GM12878 (cell line): ENCODE data around the gene KMT2B. TPM values are rescaled to one million over a fixed set of nuclear protein-coding genes. Genes with fewer than 3 reads are reported as not detected.

ENCODE experiments used
- KAT2A ChIP-seq: conservative IDR thresholded peaks from 2 replicates; pipeline ENCODE4 v1.6.1; 2011; ENCODE audit warnings: low read depth, low read length; ENCODE audit not compliant: control insufficient read depth
- RAD51 ChIP-seq: fragments of 450-650 bp; IDR thresholded peaks from 2 replicates; pipeline ENCODE4 v1.6.1; 2016; ENCODE audit warnings: moderate library complexity, mild to moderate bottlenecking, inconsistent platforms
- RBBP5 ChIP-seq: fragments of 200-600 bp; sonication (generic); conservative IDR thresholded peaks from 2 replicates; pipeline ENCODE4 v1.6.1; 2016
- SMC3 ChIP-seq: IDR thresholded peaks from 2 replicates; pipeline ENCODE4 v1.6.1; 2011; ENCODE audit warnings: low read length, improper control_type of control experiment, borderline replicate concordance
- SUPT20H ChIP-seq: IDR thresholded peaks from 2 replicates; pipeline ENCODE4 v1.6.1; 2011; ENCODE audit warnings: low read depth, mild to moderate bottlenecking, low read length, moderate library complexity, borderline replicate concordance; ENCODE audit not compliant: control insufficient read depth
- TCF12 ChIP-seq: IDR thresholded peaks from 2 replicates; pipeline ENCODE4 v1.6.1; 2011; ENCODE audit warnings: low read depth, mild to moderate bottlenecking, low read length
- ZNF207 ChIP-seq: fragments of 450-650 bp; IDR thresholded peaks from 2 replicates; pipeline ENCODE4 v1.6.1; 2014; ENCODE audit warnings: antibody characterized with exemption, mild to moderate bottlenecking, borderline replicate concordance
- polyA plus RNA-seq, 11 experiments: library from polyadenylated mRNA; depleted of rRNA in 4 of 11; unstranded in 6 of 11; stranded (reverse) in 5 of 11; fragments of >200 nt; fragmentation: Nextera tagmentation in 4 of 11; fragmentation: Illumina TruSeq in 1 of 11; extraction: Ambion mirVana in 4 of 11; extraction: Trizol in 1 of 11; gene quantifications; 1 replicate in 1 of 11; 2 replicates in 10 of 11; pipeline versions ENCODE4 v1.2.1 to v1.2.3, GENCODE V29; 2011 to 2016; ENCODE audit warnings: inconsistent platforms in 2 of 11, missing spikeins in 2 of 11, low read depth in 1 of 11
- total RNA-seq, 4 experiments: library from RNA; depleted of rRNA in 3 of 4; stranded (reverse); fragments of >200 nt in 3 of 4; fragmentation: Illumina TruSeq in 1 of 4; extraction: Trizol in 1 of 4; gene quantifications; 2 replicates each; pipeline versions ENCODE4 v1.2.1 to v1.2.3, GENCODE V29; 2013 to 2021
- TF ChIP-seq, protein P1 (sequence below): fragments of 450-650 bp; IDR thresholded peaks from 2 replicates; pipeline ENCODE4 v1.6.1; 2018; ENCODE audit warnings: borderline replicate concordance, mild to moderate bottlenecking; ENCODE audit not compliant: partially characterized antibody

KMT2B gene
- total and polyA plus RNA-seq, 10 of the 15 experiments (the other 5 are each of a cell fraction or from before 2014, with no cell fraction given), result 0.71 to 35.6 (median 6.0) TPM

DNA sequence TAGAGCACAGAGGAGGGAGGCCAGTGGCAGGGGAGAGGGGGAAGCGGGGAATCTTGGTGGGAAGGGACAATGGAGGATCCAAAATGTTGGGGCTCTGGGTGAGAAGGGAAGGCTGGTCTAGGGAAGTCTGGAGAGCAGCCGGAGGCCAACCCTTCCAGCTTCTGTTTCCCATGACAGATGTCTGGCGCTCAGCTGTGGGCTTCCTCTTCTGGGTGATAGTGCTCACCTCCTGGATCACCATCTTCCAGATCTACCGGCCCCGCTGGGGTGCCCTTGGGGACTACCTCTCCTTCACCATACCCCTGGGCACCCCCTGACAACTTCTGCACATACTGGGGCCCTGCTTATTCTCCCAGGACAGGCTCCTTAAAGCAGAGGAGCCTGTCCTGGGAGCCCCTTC is 28.7 kb downstream of the KMT2B start (continued):
- TF ChIP-seq, protein P1, sequence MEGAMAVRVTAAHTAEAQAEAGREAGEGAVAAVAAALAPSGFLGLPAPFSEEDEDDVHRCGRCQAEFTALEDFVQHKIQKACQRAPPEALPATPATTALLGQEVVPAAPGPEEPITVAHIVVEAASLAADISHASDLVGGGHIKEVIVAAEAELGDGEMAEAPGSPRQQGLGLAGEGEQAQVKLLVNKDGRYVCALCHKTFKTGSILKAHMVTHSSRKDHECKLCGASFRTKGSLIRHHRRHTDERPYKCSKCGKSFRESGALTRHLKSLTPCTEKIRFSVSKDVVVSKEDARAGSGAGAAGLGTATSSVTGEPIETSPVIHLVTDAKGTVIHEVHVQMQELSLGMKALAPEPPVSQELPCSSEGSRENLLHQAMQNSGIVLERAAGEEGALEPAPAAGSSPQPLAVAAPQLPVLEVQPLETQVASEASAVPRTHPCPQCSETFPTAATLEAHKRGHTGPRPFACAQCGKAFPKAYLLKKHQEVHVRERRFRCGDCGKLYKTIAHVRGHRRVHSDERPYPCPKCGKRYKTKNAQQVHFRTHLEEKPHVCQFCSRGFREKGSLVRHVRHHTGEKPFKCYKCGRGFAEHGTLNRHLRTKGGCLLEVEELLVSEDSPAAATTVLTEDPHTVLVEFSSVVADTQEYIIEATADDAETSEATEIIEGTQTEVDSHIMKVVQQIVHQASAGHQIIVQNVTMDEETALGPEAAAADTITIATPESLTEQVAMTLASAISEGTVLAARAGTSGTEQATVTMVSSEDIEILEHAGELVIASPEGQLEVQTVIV, result no peak
- TF ChIP-seq RBBP5, result no peak
- no peak for TF ChIP-seq SMC3
- no peak for TF ChIP-seq RAD51
- no peak for TF ChIP-seq TCF12
- no peak for TF ChIP-seq SUPT20H
- TF ChIP-seq KAT2A, result no peak
- no peak for TF ChIP-seq ZNF207
